Neutrophil (primary cell): ENCODE results near the gene SP110.

Experiments used
- H3K27ac ChIP-seq: fragments of 200-600 bp; sonication (generic); 2 replicates; pipeline ENCODE4 v1.5.1; 2016; ENCODE audit warnings: mild to moderate bottlenecking, moderate library complexity
- H3K27me3 ChIP-seq: fragments of 200-600 bp; sonication (generic); 2 replicates; pipeline ENCODE4 v1.6.0; 2016; ENCODE audit warnings: mild to moderate bottlenecking
- H3K36me3 ChIP-seq: fragments of 200-600 bp; sonication (generic); 2 replicates; pipeline ENCODE4 v1.5.1; 2017
- H3K4me1 ChIP-seq, 2 experiments: fragments of 200-600 bp in 1 of 2; sonication (generic) in 1 of 2; 1 replicate in 1 of 2; 2 replicates in 1 of 2; pipeline versions ENCODE4 v1.5.1 to v1.6.1; 2013 to 2016; ENCODE audit warnings: low read depth in 1 of 2, low read length in 1 of 2, mild to moderate bottlenecking in 1 of 2, moderate library complexity in 1 of 2; ENCODE audit not compliant: control insufficient read depth in 1 of 2, insufficient read depth in 1 of 2
- H3K4me3 ChIP-seq, 2 experiments: fragments of 200-600 bp in 1 of 2; sonication (generic) in 1 of 2; 1 replicate in 1 of 2; 2 replicates in 1 of 2; pipeline ENCODE4 v1.5.1; 2013 to 2016; ENCODE audit warnings: low read depth in 1 of 2, low read length in 1 of 2, mild to moderate bottlenecking in 1 of 2, moderate library complexity in 1 of 2
- H3K9me3 ChIP-seq: fragments of 200-600 bp; sonication (generic); 2 replicates; pipeline ENCODE4 v1.5.1; 2016
- CTCF ChIP-seq: fragments of 200-600 bp; sonication (generic); IDR thresholded peaks from 2 replicates; pipeline ENCODE4 v1.5.1; 2016; ENCODE audit warnings: antibody characterized with exemption

Gene SP110

GRCh38 chr2:230230496-230231200 lies 10.9 kb upstream of the SP110 start:
- H3K4me3 ChIP-seq, result no peak overlapping the region
- peaks cover 15 to 21% of the 10 kb centered on the region in 2 experiments for H3K4me1 ChIP-seq
- no peak for TF ChIP-seq CTCF
- H3K36me3 ChIP-seq, result no peaks in the 10 kb centered on the region
- H3K9me3 ChIP-seq, result no peaks in the 10 kb centered on the region
- H3K27me3 ChIP-seq, result no peaks in the 10 kb centered on the region
- H3K27ac ChIP-seq, result no peak overlapping the region

GRCh38 chr2:230230087-230230486 lies 10.3 kb upstream of the SP110 start:
- Histone ChIP-seq H3K9me3 (no peaks in the 10 kb centered on the region), H3K36me3 (no peaks in the 10 kb centered on the region), H3K4me1 (peaks cover 20 to 27% of the 10 kb centered on the region in 2 experiments), H3K27ac (no peak overlapping the region), H3K4me3 (no peak overlapping the region), H3K27me3 (no peaks in the 10 kb centered on the region)
- no peak for TF ChIP-seq CTCF

- H3K9me3 ChIP-seq, result no peaks in the 10 kb centered on the region
- TF ChIP-seq CTCF, result no peak
- H3K27me3 ChIP-seq, result no peaks in the 10 kb centered on the region
- peaks cover 43 to 49% of the 10 kb centered on the region in 2 experiments for H3K4me1 ChIP-seq
- H3K4me3 ChIP-seq, result no peak overlapping the region
- H3K27ac ChIP-seq, result peak overlapping the region; percentile 95
- H3K36me3 ChIP-seq, result no peaks in the 10 kb centered on the region
Observed at GRCh38 chr2:230227216-230227615, 7.4 kb upstream of the SP110 start.

- peak overlapping the region; percentile 66 to 67 for H3K4me3 ChIP-seq
- H3K4me1 ChIP-seq, result peaks cover 43 to 49% of the 10 kb centered on the region in 2 experiments
Observed at GRCh38 chr2:230226051-230226551, 6.3 kb upstream of the SP110 start.

GRCh38 chr2:230225486-230225885 lies 5.7 kb upstream of the SP110 start, which contains the start of gene SP140:
TSS of gene SP140 (plus strand) at chr2:230225736. CDS start at chr2:230225845, 109 bp downstream.
- Histone ChIP-seq H3K4me3 (peak within 1 kb of the TSS; percentile 66 to 67), H3K27me3 (no peaks in the 10 kb centered on the region), H3K4me1 (peaks cover 46 to 52% of the 10 kb centered on the region in 2 experiments), H3K9me3 (no peaks in the 10 kb centered on the region), H3K36me3 (no peaks in the 10 kb centered on the region), H3K27ac (peak within 1 kb of the TSS; percentile 95)
- peak; percentile 23 for TF ChIP-seq CTCF

More at GRCh38 chr2:230226051-230226551, 6.3 kb upstream of the SP110 start:
- Histone ChIP-seq H3K9me3 (no peaks in the 10 kb centered on the region), H3K27ac (peak overlapping the region; percentile 95), H3K36me3 (no peaks in the 10 kb centered on the region), H3K27me3 (no peaks in the 10 kb centered on the region)
- no peak for TF ChIP-seq CTCF
